Spleen (tissue), 7 donors: ENCODE measurements around the gene VPS9D1.

Experiments used
- CTCF ChIP-seq, 11 experiments: fragments of 200-600 bp in 7 of 11; fragments of 450-650 bp in 4 of 11; sonication (generic) in 4 of 11; IDR thresholded peaks in 8 of 11; conservative IDR thresholded peaks in 3 of 11; 1 replicate in 7 of 11; 2 replicates in 4 of 11; pipeline versions ENCODE4 v1.4.0 to v1.8.0; 2016 to 2021; ENCODE audit warnings: antibody characterized with exemption in 11 of 11, inconsistent platforms in 4 of 11, mild to moderate bottlenecking in 1 of 11
- POLR2A ChIP-seq, 3 donors: fragments of 450-650 bp; IDR thresholded peaks; one replicate each; pipeline ENCODE4 v1.5.1; 2017; ENCODE audit warnings: antibody characterized with exemption in 3 of 3, mild to moderate bottlenecking in 1 of 3
- POLR2AphosphoS5 ChIP-seq, 3 donors: sonication (generic); formaldehyde crosslinking; IDR thresholded peaks; one replicate each; pipeline ENCODE4 v1.5.1; 2017; ENCODE audit warnings: antibody characterized with exemption in 3 of 3
- donor health status: DM: no; HTN: no; CAD: no; lungs with moderate emphysema.
- donor health status: DM: no; HTN: no; CAD: no.
- donor health status: DM: no; HTN: no; CAD: no.

- no peak for TF ChIP-seq CTCF (IDR thresholded peaks at IDR 0.05 in 8 of 11, conservative IDR thresholded peaks at IDR 0.05 in 3 of 11)
- TF ChIP-seq POLR2A (IDR thresholded peaks at IDR 0.05): no peak
- TF ChIP-seq POLR2AphosphoS5 (IDR thresholded peaks at IDR 0.05): peak in 1 of 3 donors; percentile 7
Measured at GRCh38 chr16:89691231-89691985, 29.3 kb downstream of the VPS9D1 start.
